K562 (cell line): ENCODE results near the gene CDCA3. TPM values are rescaled to one million over a fixed set of nuclear protein-coding genes. Genes with fewer than 3 reads are reported as not detected.

ENCODE experiments used
- AFF4 ChIP-seq: sonication (generic); formaldehyde crosslinking; IDR thresholded peaks from 2 replicates; pipeline ENCODE4 v1.8.0; 2023; ENCODE audit warnings: mild to moderate bottlenecking, missing genetic modification reagents
- ATF2 ChIP-seq: sonication (generic); formaldehyde crosslinking; IDR thresholded peaks from 2 replicates; pipeline ENCODE4 v1.8.1; 2022; ENCODE audit warnings: missing genetic modification reagents
- BCLAF1 ChIP-seq, 2 experiments: fragments of 450-650 bp in 1 of 2; IDR thresholded peaks; 2 replicates each; pipeline ENCODE4 v1.6.1; 2011 to 2017; ENCODE audit warnings: low read depth in 2 of 2, antibody characterized with exemption in 1 of 2, borderline replicate concordance in 1 of 2, low read length in 1 of 2, mild to moderate bottlenecking in 1 of 2, mixed read lengths in 1 of 2; ENCODE audit not compliant: control insufficient read depth in 1 of 2
- KLF16 ChIP-seq: IDR thresholded peaks from 2 replicates; pipeline ENCODE4 v1.6.1; 2016; ENCODE audit warnings: antibody characterized with exemption
- POLR2G ChIP-seq: fragments of 200-400 bp; formaldehyde crosslinking; IDR thresholded peaks from 2 replicates; pipeline ENCODE4 v1.6.1; 2017; ENCODE audit warnings: low read depth, mild to moderate bottlenecking, antibody characterized with exemption, low read length, moderate library complexity
- TBP ChIP-seq: optimal IDR thresholded peaks from 2 replicates; pipeline ENCODE3; 2011; ENCODE audit warnings: low read depth, low read length, improper control_type of control experiment
- ZBTB5 ChIP-seq: fragments of 450-650 bp; IDR thresholded peaks from 2 replicates; pipeline ENCODE4 v1.6.1; 2017; ENCODE audit warnings: antibody characterized with exemption
- ZC3H4 ChIP-seq: sonication (generic); formaldehyde crosslinking; IDR thresholded peaks from 2 replicates; pipeline ENCODE4 v1.9.0; 2021; ENCODE audit warnings: missing genetic modification reagents, borderline replicate concordance
- ZNF24 ChIP-seq: fragments of 450-650 bp; IDR thresholded peaks from 2 replicates; pipeline ENCODE4 v1.6.1; 2016
- ZNF592 ChIP-seq: fragments of 450-650 bp; IDR thresholded peaks from 2 replicates; pipeline ENCODE4 v1.6.1; 2017; ENCODE audit warnings: antibody characterized with exemption, mild to moderate bottlenecking
- polyA plus RNA-seq, 8 experiments: library from polyadenylated mRNA; depleted of rRNA in 4 of 8; stranded (reverse) in 5 of 8; unstranded in 3 of 8; fragments of >200 nt; fragmentation: Nextera tagmentation in 2 of 8; fragmentation: Illumina TruSeq in 1 of 8; extraction: Ambion mirVana in 2 of 8; extraction: Trizol in 1 of 8; gene quantifications; 2 replicates each; pipeline versions ENCODE4 v1.2.1 to v1.2.3, GENCODE V29; 2011 to 2014; ENCODE audit warnings: inconsistent platforms in 1 of 8, missing spikeins in 1 of 8
- total RNA-seq, 7 experiments: library from RNA; depleted of rRNA in 6 of 7; stranded (reverse); fragments of >200 nt in 6 of 7; fragmentation: Illumina TruSeq in 2 of 7; extraction: Trizol in 2 of 7; gene quantifications; 2 replicates each; pipeline versions ENCODE4 v1.2.1 to v1.2.3, GENCODE V29; 2011 to 2021; ENCODE audit warnings: low replicate concordance in 1 of 7

CDCA3 gene
- total and polyA plus RNA-seq, 9 of the 15 experiments (the other 6 are each of a cell fraction or from before 2014, with no cell fraction given), result 24.2 to 80.8 (median 55.1) TPM

- TF ChIP-seq TBP (no peak), ZC3H4 (CRISPR knock-in tag) (no peak), ATF2 (CRISPR knock-in tag) (no peak), POLR2G (peak; percentile 63), AFF4 (no peak), ZNF24 (no peak), ZNF592 (no peak), BCLAF1 (IDR thresholded peaks at IDR 0.05; ENCODE audit: borderline replicate concordance in 1 of 2, control insufficient read depth in 1 of 2, low read depth in 2 of 2, low read length in 1 of 2) (0 out of 4 replicates have a peak, but pooled peaks of 1 of the 2 experiments have one; percentile 14), ZBTB5 (no peak), KLF16 (no peak)
Observed at GRCh38 chr12:6871052-6871957, 20.2 kb upstream of the CDCA3 start (continued).
